Adrenal gland (tissue), 12 donors: ENCODE data around the gene MLC1. TPM values are rescaled to one million over a fixed set of nuclear protein-coding genes. Genes with fewer than 3 reads are reported as not detected.

Experiments used
- DNase-seq, 7 donors: peaks; one replicate each; pipeline ENCODE4 v3.0.0-alpha.2; 2019 to 2020
- H3K27ac ChIP-seq, 5 donors: fragments of 200-600 bp; sonication (generic) in 4 of 5; 1 replicate in 3 of 5; 2 replicates in 2 of 5; pipeline versions ENCODE4 v1.5.1 to v1.8.0; 2016 to 2020; ENCODE audit warnings: mild to moderate bottlenecking in 1 of 5
- H3K27me3 ChIP-seq: fragments of 200-600 bp; 2 replicates; pipeline ENCODE4 v1.8.0; 2021
- H3K36me3 ChIP-seq, 2 donors: fragments of 200-600 bp; replicated peaks in 1 of 2; 1 replicate in 1 of 2; 2 replicates in 1 of 2; pipeline versions ENCODE4 v1.5.1 to v1.8.0; 2018 to 2022
- H3K4me1 ChIP-seq, 2 donors: fragments of 200-600 bp; replicated peaks in 1 of 2; 1 replicate in 1 of 2; 2 replicates in 1 of 2; pipeline versions ENCODE4 v1.5.1 to v1.8.0; 2018 to 2021
- H3K4me3 ChIP-seq, 4 donors: fragments of 200-600 bp; sonication (generic) in 3 of 4; one replicate each; pipeline ENCODE4 v1.5.1; 2016 to 2018
- H3K9me3 ChIP-seq, 3 donors: fragments of 200-600 bp; sonication (generic) in 1 of 3; replicated peaks in 1 of 3; 1 replicate in 2 of 3; 2 replicates in 1 of 3; pipeline versions ENCODE4 v1.5.1 to v1.8.0; 2016 to 2021
- POLR2A ChIP-seq, 2 donors: fragments of 450-650 bp; IDR thresholded peaks; one replicate each; pipeline ENCODE4 v1.6.1; 2017; ENCODE audit warnings: antibody characterized with exemption in 2 of 2, mild to moderate bottlenecking in 2 of 2, moderate library complexity in 1 of 2
- WGBS, 4 donors: extraction: QIAGEN DNeasy Blood & Tissue Kit in 2 of 4; methylation state at CpG; one replicate each; pipeline versions ENCODE4 v1.1.5 to v1.1.7; 2013 to 2017; 5-methylcytosine and 5-hydroxymethylcytosine counted together
- intact Hi-C, 2 donors: fragments of 100-400 bp; cut with DNase I; formaldehyde crosslinking; loops; one replicate each; pipeline versions ENCODE4 v1.14.1 to v1.15.0; 2022 to 2023
- polyA plus RNA-seq, 3 donors: library from polyadenylated mRNA; stranded (reverse); fragments of 200-250 nt in 2 of 3; fragments of 350-450 nt in 1 of 3; fragmentation: Illumina TruSeq in 1 of 3; extraction: RNeasy Lipid Tissue Mini Kit (QIAGEN cat#74804) in 1 of 3; gene quantifications; one replicate each; pipeline ENCODE4 v1.2.3, GENCODE V29; 2013 to 2014
- total RNA-seq, 9 donors: library from RNA; depleted of rRNA in 4 of 9; stranded (reverse); fragments of >200 nt in 4 of 9; fragments of 120-200 nt in 1 of 9; fragmentation: NEBNext Ultra II Directional in 1 of 9; extraction: Animal tissue kit (Norgen Biotek cat#: 25700) in 1 of 9; gene quantifications; one replicate each; pipeline versions ENCODE4 v1.1.0 to v1.2.4, GENCODE V29; 2013 to 2023
- TF ChIP-seq, protein P1 (sequence below), 6 experiments: fragments of 450-650 bp in 4 of 6; fragments of 200-600 bp in 2 of 6; sonication (generic) in 1 of 6; IDR thresholded peaks; 1 replicate in 5 of 6; 2 replicates in 1 of 6; pipeline versions ENCODE4 v1.5.1 to v1.8.0; 2016 to 2021; ENCODE audit warnings: antibody characterized with exemption in 6 of 6, mild to moderate bottlenecking in 2 of 6, moderate library complexity in 1 of 6
- donor health status: healthy with polysubstance abuse.
- donor health status: Bipolar disorder and iron deficiency.
- donor health status: DM: yes; HTN: yes; CAD: no.
- donor health status: DM: no; HTN: no; CAD: no.
- donor health status: DM: no; HTN: no; CAD: no.
- donor health status: DM: yes; HTN: yes; CAD: no.

MLC1 gene
- total and polyA plus RNA-seq, 12 donors = 0.03 to 0.22 TPM; not detected in 10

DNA sequence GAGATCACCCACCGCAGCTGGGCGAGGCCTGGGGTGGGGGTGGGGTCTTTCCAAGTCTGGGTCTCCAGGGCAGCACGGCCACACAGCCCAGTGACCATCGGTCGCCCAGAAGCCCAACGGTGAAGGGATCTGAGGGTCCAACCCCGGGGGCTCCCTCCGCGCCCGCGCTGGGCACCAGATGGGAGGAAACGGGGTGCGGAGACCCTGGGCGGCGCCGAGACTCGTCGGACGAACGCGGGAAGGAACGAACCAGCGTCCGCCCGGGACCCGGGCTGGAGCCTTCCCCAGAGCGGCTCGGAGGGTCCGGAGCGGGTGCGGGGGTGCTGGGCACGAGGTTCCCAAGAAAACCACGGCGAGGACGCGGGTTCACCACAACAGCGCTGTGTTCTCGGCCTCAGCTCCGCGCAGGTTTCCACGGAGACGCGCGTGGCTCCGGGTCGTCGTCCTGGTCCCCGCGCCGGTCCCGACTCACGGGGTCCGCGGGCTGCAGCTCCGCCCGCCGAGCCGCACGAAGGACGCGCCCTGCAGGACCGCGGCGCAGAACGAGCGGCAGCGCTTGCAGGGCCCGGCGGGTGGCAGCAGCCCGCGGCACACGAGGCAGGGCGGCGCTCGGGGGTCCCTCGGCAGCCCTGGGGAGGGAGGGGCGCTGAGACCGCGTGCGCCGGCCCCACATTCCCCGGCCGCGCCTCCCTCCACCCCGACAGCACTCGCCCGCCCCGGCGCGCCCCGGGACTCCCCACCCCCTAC lies 70.4 kb downstream of the MLC1 start:
- no peaks in the 10 kb centered on the region for H3K36me3 ChIP-seq
- intact Hi-C loops = no loop called here
- no peaks in the 10 kb centered on the region for H3K4me1 ChIP-seq
- H3K4me3 ChIP-seq = no peak overlapping the region
- WGBS, 4 donors = 0 to 9% (median 2%) methylated on average over 1 to 91 of the region's 91 CpGs
- H3K9me3 ChIP-seq = no peaks in the 10 kb centered on the region
- no peak for DNase-seq
- peaks cover 58% of the 10 kb centered on the region for H3K27me3 ChIP-seq
- no peak for TF ChIP-seq POLR2A (IDR thresholded peaks at IDR 0.05)
- TF ChIP-seq, protein P1, sequence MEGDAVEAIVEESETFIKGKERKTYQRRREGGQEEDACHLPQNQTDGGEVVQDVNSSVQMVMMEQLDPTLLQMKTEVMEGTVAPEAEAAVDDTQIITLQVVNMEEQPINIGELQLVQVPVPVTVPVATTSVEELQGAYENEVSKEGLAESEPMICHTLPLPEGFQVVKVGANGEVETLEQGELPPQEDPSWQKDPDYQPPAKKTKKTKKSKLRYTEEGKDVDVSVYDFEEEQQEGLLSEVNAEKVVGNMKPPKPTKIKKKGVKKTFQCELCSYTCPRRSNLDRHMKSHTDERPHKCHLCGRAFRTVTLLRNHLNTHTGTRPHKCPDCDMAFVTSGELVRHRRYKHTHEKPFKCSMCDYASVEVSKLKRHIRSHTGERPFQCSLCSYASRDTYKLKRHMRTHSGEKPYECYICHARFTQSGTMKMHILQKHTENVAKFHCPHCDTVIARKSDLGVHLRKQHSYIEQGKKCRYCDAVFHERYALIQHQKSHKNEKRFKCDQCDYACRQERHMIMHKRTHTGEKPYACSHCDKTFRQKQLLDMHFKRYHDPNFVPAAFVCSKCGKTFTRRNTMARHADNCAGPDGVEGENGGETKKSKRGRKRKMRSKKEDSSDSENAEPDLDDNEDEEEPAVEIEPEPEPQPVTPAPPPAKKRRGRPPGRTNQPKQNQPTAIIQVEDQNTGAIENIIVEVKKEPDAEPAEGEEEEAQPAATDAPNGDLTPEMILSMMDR (IDR thresholded peaks at IDR 0.05) = no peak
- H3K27ac ChIP-seq = no peak overlapping the region

GRCh38 chr22:50014053-50014501 lies 71.1 kb downstream of the MLC1 start:
- Histone ChIP-seq H3K4me3 (no peak overlapping the region), H3K27me3 (peaks cover 60% of the 10 kb centered on the region), H3K9me3 (no peaks in the 10 kb centered on the region), H3K27ac (no peak overlapping the region), H3K36me3 (no peaks in the 10 kb centered on the region), H3K4me1 (no peaks in the 10 kb centered on the region)
- TF ChIP-seq POLR2A (IDR thresholded peaks at IDR 0.05) = no peak
- TF ChIP-seq, protein P1 (IDR thresholded peaks at IDR 0.05) = no peak
- WGBS, 4 donors = 47 to 100% (median 59%) methylated on average over 1 to 16 of the region's 16 CpGs
- DNase-seq = no peak
- intact Hi-C loops = no loop called here

- intact Hi-C loops = no loop called here
- H3K4me1 ChIP-seq = no peaks in the 10 kb centered on the region
- peaks cover 60% of the 10 kb centered on the region for H3K27me3 ChIP-seq
- H3K9me3 ChIP-seq = no peaks in the 10 kb centered on the region
- no peak within 1 kb of the TSS for H3K27ac ChIP-seq
- no peak within 1 kb of the TSS for H3K4me3 ChIP-seq
- no peaks in the 10 kb centered on the region for H3K36me3 ChIP-seq
- TF ChIP-seq, protein P1 (IDR thresholded peaks at IDR 0.05) = no peak
- no peak for TF ChIP-seq POLR2A (IDR thresholded peaks at IDR 0.05)
- no peak for DNase-seq
- 54 to 63% (median 59%) methylated on average over 14 to 29 of the region's 29 CpGs for WGBS, 4 donors
Measured at GRCh38 chr22:50012211-50013181, 72.7 kb downstream of the MLC1 start, which contains the start of gene IL17REL. Gene IL17REL, minus strand, starts transcription at chr22:50012765. Its CDS starts 119 bp downstream, at chr22:50012646.
